ENCODE measurements around the gene HPSE2. TPM values are rescaled to one million over a fixed set of nuclear protein-coding genes. Genes with fewer than 3 reads are reported as not detected.

The HPSE2 gene
- total and polyA plus RNA-seq, 2 experiments from 2014 or later, result 0.10 to 0.24 TPM

DNA sequence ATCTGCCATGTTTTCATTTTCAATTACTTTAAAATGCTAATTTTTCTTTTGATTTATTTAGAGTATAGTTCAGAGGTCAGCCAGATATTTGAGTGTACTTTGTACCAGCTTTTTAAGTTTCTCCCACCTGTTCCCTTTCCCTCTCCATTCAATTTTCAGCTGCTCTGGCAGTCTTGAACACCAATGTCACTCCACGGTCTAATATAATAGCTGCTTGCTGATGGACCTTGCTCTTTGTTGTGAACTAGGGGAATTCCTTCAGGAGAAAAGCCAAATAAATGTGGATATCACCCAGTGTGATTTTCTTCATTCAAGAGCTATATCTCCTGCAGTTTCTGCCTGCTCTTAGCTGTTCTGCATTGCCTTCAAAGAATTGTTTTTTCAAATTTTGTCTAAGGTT lies 785.0 kb downstream of the HPSE2 start (continued):
- TF ChIP-seq ZNF462 (CRISPR knock-in tag; IDR thresholded peaks at IDR 0.05), result no peak
- TF ChIP-seq, protein P1, sequence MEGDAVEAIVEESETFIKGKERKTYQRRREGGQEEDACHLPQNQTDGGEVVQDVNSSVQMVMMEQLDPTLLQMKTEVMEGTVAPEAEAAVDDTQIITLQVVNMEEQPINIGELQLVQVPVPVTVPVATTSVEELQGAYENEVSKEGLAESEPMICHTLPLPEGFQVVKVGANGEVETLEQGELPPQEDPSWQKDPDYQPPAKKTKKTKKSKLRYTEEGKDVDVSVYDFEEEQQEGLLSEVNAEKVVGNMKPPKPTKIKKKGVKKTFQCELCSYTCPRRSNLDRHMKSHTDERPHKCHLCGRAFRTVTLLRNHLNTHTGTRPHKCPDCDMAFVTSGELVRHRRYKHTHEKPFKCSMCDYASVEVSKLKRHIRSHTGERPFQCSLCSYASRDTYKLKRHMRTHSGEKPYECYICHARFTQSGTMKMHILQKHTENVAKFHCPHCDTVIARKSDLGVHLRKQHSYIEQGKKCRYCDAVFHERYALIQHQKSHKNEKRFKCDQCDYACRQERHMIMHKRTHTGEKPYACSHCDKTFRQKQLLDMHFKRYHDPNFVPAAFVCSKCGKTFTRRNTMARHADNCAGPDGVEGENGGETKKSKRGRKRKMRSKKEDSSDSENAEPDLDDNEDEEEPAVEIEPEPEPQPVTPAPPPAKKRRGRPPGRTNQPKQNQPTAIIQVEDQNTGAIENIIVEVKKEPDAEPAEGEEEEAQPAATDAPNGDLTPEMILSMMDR (conservative IDR thresholded peaks at IDR 0.05; ENCODE audit: low read depth in 2 of 2), result no peak
- no peak for TF ChIP-seq CREB1 (CRISPR knock-in tag; IDR thresholded peaks at IDR 0.05; ENCODE audit: low read depth)
- TF ChIP-seq ZNF114 (CRISPR knock-in tag; IDR thresholded peaks at IDR 0.05), result no peak
- no peak for TF ChIP-seq STAT1 (IDR thresholded peaks at IDR 0.05; ENCODE audit: unreplicated experiment)
- TF ChIP-seq JUNB (IDR thresholded peaks at IDR 0.05; ENCODE audit: unreplicated experiment), result no peak
- no peak for TF ChIP-seq NANOG (IDR thresholded peaks at IDR 0.05; ENCODE audit: borderline replicate concordance)

DNA sequence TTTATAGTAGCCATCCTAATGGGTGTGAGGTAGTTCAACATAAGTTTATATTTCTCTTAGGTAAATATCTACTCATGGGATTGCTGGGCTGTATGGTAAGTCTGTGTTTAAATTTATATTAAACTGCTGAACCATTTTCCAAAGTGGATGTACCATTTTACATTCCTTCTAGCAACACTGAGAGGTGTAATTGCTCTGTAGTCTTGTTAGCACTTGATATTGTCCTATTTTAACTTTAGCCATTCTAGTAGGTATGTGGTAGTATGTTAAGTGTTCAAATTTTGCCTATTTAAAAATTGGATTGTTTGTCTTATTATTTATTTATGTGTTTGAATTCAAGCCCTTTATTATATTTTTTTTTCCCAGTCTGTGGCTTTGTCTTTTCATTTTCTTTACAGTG lies 786.4 kb downstream of the HPSE2 start:
- H3K36me3 ChIP-seq (ENCODE audit: insufficient read depth), result peaks cover 5% of the 10 kb centered on the region; the same call in 1 of the 2 replicates
- Mint-ChIP-seq H3K9me3 (no peaks in the 10 kb centered on the region), H3K27me3 (ENCODE audit: insufficient read depth, low read depth, poor library complexity) (peaks cover 5% of the 10 kb centered on the region), H3K4me1 (peaks cover 9% of the 10 kb centered on the region), H3K4me3 (no peak overlapping the region), H3K36me3 (ENCODE audit: low read depth) (peaks cover 11% of the 10 kb centered on the region), H3K27ac (no peak overlapping the region)
- H4K20me1 ChIP-seq (replicated peaks; ENCODE audit: insufficient read depth), result no peaks in the 10 kb centered on the region
- H3K4me3 ChIP-seq, result no peak overlapping the region
- ATAC-seq, result no peak
- no peak overlapping the region for H3K4me2 ChIP-seq
- peaks cover 5% of the 10 kb centered on the region; the same call in 1 of the 2 replicates for H3K9me2 ChIP-seq (ENCODE audit: insufficient read depth)
- H3K27ac ChIP-seq (ENCODE audit: low read depth), result no peak overlapping the region
- TF ChIP-seq, protein P2, sequence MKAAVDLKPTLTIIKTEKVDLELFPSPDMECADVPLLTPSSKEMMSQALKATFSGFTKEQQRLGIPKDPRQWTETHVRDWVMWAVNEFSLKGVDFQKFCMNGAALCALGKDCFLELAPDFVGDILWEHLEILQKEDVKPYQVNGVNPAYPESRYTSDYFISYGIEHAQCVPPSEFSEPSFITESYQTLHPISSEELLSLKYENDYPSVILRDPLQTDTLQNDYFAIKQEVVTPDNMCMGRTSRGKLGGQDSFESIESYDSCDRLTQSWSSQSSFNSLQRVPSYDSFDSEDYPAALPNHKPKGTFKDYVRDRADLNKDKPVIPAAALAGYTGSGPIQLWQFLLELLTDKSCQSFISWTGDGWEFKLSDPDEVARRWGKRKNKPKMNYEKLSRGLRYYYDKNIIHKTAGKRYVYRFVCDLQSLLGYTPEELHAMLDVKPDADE (IDR thresholded peaks at IDR 0.05), result no peak
- peaks cover 7% of the 10 kb centered on the region for H3K4me1 ChIP-seq (ENCODE audit: insufficient read depth)
- H3F3A ChIP-seq (replicated peaks; ENCODE audit: low read depth), result no peaks in the 10 kb centered on the region
- no peak for DNase-seq (ENCODE audit: low spot score)
- H3K79me2 ChIP-seq (replicated peaks; ENCODE audit: insufficient read depth), result peaks cover 5% of the 10 kb centered on the region; the same call in 1 of the 2 replicates
- H2AFZ ChIP-seq, result no peak overlapping the region
- no peaks in the 10 kb centered on the region for H3K27me3 ChIP-seq (ENCODE audit: insufficient read depth)

All from GM23338 (cell line).